NCI-H2171 (cell line): ENCODE results near the gene FRMD4A.

Experiments
- DNase-seq: peaks from one replicate; lab custom pipeline; 2025; lab: John Stamatoyannopoulos, UW

Gene FRMD4A

DNA sequence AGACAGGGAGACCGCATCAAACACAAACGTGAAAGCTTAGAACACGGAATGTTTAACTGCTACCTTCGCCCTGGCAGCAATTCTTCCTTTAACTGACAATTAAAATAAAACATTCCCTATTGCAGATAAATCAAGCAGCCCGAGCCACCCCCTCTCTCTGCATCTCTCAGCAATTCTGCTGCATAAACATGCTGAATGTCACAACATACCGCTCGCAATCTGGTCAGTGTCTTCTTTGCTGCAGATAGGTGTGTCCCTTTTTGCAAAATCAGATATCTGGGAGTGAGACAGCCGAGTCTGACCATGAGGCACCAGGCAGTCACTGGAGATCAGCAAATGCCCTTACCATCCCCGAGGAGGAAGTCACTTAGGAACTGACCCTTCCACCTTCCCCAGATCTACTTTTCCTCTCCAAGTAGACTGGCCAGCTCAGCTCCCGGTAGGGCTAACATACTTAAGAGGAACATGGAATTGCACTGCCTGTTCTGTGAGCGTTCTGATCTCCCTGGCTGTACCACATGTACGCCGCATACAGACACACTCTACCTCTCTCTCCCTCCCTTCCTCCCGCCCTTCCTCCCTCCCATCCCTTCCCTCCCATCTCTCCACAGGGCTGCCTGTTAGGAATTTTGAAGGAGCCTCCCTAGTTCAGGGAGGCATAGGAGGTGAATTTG, at the start of gene FRMD4A:
TSS of gene FRMD4A (minus strand) at position 537 of the 674 bp plus-strand sequence.
- DNase-seq: no peak

- no peak for DNase-seq
These were observed 49.0 kb upstream of the FRMD4A start for GRCh38 chr10:14379556-14380280.

- DNase-seq: no peak
These were observed 47.8 kb upstream of the FRMD4A start for GRCh38 chr10:14378387-14378960.

DNA sequence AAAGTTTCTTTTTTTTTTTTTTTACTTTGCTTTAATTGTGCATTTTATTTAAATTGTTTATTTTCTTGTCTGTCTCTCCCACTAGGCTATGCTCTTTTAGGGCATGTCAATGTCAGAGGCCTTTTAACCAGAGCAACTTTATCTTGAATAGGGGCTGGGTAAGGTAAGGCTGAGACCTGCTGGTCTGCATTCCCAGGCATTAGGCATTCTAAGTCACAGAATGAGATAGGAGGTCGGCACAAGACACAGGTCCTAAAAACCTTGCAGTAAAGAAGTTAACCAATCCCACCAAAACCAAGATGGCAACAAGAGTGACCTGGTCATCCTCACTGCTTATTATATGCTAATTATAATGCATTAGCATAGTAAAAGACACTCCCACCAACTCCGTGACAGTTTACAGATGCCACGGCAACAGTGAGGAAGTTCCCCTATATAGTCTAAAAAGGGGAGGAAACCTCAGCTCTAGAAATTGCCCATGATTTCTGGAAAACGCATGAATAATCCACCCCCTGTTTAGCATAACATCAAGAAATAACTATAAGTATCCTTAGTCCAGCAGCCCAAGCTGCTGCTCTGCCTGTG, 47.0 kb upstream of the FRMD4A start:
- no peak for DNase-seq

DNA sequence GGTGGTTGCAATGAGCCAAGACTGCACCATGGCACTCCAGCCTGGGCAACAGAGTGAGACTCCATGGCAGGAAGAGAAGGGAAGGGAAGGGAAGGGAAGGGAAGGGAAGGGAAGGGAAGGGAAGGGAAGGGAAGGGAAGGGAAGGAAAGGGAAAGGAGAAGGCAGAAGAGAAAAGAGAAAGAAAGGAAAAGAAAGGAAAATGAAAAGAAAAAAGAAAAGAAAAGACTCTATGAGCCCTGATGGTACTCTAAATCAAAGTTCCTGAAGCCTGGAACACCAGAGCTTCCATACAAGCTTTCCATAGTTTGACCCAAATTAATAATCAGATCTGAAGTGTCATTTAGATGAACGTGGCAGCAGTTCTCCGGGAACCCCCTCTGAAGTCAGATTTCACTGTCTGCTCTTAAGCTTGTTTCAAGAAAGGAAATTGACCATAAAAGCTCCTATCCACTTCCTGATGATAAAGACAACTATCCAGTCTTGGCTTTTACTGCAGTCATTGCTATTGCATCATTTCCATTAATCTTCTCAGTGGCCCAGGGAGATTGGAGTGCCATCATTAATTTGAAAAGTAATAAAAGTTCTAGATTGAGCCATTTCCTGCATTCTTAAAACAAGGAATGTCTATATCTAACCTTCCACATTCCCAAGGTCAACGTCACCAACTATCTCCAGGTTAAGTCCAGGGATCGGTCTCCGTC, 44.2 kb upstream of the FRMD4A start:
- DNase-seq: no peak

GRCh38 chr10:14372606-14373005, 41.9 kb upstream of the FRMD4A start:
- no peak for DNase-seq

DNA sequence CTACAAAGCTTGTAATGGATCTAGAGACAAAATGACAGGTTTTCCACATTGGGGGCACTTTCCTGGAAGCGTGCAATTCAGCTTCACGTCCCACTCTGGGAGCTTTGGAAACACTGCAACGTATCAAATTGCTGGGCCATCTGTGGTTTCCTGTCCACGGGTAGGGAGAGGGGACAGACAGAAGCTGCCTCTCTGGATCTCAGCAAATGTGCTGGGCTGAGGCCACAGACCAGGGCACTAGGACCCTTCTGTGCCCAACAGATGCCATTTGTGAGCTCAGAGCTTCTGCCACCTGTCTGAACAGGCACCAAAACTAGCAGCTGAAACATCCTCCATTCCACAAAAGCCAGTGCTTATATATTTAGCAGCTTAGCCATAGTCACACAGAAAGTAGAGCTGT, 40.9 kb upstream of the FRMD4A start:
- DNase-seq: peak; percentile 55

GRCh38 chr10:14370894-14371293, 40.2 kb upstream of the FRMD4A start:
- DNase-seq: no peak

GRCh38 chr10:14369906-14370305, 39.2 kb upstream of the FRMD4A start:
- no peak for DNase-seq

GRCh38 chr10:14366760-14367159, 36.0 kb upstream of the FRMD4A start:
- DNase-seq: no peak

DNA sequence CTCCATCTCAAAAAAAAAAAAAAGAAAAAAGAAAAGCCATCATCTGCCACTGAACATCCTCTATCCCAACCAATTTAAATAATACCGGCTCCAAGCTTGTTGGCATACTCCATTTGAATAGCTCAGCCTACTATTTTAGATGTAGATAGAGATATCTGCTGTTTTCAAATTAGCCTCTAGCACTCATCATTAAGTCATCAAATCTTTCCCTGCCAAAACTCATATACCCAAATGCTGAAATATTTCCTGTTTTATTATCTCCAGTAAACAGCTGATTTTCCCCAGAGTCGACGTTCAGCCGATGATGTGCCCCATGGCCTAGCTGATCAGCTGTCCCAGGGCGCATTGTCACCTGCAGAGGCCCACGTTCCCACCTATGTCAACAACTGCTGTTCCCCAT, 34.5 kb upstream of the FRMD4A start:
- DNase-seq: no peak

DNA sequence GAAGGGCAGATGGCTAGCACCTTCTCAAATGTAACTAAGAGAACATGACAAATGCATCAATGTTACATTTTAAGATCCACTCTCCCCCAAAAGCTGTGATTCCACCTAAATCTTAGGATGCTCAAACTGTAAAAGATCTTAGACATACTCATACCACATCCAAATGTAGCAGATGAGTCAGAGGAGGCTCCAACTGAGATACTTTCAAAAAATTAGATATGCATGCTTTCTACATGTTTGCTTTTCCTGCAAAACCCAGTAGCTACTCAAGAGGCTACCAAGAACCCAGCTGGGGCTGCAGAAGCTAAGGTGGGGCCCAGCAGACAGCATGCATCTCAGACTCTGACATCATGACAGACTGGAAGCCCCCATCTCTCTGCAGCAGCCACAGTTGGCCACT, 31.4 kb upstream of the FRMD4A start:
- DNase-seq: no peak

GRCh38 chr10:14360961-14361360, 30.2 kb upstream of the FRMD4A start:
- no peak for DNase-seq

DNA sequence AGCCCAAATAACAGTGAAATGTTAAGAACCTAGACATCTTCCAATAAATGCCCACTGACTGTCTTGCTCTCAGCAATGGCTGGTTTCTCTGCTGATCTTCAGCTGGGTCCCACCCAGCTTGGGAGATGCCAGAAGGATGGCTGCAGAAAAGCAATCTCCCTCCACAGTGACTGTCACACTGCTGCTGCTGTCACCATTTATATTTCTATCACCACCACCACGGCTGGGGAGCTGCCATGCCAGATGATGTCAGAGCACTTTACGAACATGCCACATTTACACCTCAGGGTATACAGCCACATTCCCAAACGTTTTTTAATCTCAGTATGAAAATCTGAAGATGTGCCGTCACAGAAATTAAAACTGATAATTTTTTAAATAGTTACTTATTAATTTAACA, 29.8 kb upstream of the FRMD4A start:
- no peak for DNase-seq

DNA sequence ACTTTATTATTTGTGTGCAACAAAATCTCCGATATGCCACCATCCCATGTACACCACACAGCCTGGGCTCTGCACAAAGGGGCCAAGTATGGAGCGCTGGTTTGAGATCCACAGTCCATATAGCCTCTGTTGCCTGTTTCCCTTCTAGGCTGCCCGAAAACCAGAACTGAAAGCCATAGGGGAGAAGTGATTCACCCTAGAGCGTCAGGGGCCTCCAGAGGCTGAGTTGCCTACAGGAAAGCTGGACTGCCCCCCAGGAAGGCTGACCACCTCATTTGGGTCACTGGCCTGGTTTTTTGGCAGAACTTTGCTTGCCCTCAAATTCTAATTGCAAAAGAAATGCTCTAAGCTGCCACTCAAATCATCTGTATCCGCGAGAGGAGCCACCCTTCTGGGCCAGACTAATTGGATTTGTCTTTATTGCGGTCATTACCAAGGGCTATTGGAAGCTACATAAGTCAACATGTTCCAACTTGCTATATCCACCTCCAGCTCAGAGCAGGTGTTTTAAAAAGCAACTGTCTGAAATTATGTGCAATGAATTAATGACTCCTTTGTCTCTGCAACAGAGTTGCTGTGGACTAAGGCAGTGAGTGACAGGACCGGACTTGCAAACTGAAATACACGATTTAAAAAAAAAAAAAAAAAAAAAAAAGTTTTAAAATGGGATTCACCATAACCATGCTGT, 28.3 kb upstream of the FRMD4A start:
- no peak for DNase-seq

DNA sequence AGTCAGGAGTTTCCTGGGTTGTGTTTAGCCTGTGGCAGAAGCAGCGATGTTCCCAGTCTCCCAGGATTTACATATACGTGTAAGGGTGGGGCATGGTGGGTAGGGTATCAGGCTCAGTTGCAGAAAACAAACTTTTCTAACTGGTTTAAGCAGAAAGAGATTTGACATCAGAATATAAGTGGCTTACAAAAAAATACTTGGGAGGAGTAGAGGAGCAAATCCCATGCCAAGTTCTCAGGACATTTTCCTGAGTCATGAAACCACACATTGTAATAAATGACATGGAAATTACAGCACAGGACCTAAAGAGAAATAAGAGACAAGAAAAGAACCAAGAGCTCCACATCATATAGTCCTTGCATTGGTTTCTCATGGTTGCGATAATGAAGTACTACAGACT, 26.2 kb upstream of the FRMD4A start:
- DNase-seq: no peak

DNA sequence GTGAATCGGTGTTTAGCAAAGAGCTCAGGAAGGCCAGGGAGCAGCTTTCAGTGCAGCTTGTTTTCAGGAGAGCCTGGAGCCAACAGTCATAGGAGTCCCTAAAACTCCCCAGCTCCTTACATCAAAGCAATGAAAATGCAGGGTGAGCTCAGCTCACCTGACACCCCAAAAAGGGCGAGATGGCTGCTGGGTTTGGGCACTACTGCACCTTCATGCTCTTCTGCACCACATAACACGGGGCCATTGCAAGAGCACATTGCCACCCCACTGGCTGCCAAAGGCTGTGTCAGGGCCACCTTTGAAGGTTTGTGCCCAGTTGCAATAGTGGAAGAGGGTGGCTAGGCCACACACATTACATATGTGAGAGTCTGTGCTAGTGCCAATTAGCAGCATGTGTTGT, 25.0 kb upstream of the FRMD4A start:
- no peak for DNase-seq

DNA sequence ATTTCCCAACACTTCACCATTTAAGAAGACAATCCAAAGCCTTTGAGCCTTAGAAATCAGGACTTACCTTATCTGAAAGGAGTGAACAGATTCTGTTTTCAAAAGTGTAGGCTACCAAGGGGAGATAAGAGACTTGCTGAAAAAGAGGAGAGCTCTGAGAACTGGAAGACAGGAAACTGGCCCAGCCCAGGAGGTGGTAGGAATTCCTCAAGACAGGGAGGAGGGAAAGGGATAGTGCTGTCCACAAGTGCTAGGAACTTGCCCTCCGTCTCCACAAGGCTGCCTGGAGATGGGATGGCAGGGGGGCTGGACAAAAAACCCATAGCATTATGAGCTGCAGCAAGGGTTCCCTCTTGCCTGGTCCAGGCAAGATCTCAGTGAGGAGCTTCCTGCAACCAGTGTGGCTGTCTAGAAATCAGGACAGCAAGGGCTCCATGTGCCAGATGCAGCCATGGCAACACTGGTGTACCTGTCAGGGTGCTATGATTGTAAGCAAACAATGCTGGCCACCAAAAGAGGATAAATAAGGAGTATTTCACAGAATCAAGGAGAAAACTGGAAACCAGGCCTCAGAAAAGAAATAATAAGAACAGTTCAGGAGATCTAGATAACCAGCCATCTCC, 22.7 kb upstream of the FRMD4A start:
- DNase-seq: no peak

GRCh38 chr10:14350006-14350405, 19.3 kb upstream of the FRMD4A start:
- no peak for DNase-seq

DNA sequence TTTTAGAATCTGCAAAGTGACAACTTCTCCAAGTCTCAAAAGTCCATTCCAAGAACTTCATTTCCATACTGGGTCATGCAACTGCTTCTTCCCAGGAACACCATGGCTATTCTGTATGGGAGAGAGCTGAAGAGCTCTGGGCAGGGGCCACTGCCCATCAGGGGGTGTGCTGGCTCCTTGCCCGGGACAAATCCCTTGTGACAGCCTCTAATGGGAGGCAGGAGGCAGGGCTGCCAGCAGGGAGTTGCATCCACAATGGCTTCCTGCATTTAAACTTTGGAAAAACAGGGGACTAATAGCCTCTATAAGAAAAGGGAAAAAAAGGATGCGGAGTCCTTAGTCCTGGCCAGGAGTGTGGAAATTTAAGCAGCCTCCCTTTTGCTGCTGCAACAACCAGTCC, 18.4 kb upstream of the FRMD4A start:
- DNase-seq: no peak

- DNase-seq: no peak
These were observed 14.5 kb upstream of the FRMD4A start for GRCh38 chr10:14345262-14345661.
